HepG2 (cell line): Measurements from ENCODE around the gene JPH4. TPM values are rescaled to one million over a fixed set of nuclear protein-coding genes. Genes with fewer than 3 reads are reported as not detected.

Source experiments
- AKNA ChIP-seq: sonication (generic); formaldehyde crosslinking; IDR thresholded peaks from 2 replicates; pipeline ENCODE4 v1.4.0; 2020; ENCODE audit warnings: missing genetic modification reagents, borderline replicate concordance
- ARID4A ChIP-seq: sonication (generic); formaldehyde crosslinking; IDR thresholded peaks from 2 replicates; pipeline ENCODE4 v1.5.0; 2020; ENCODE audit warnings: mild to moderate bottlenecking, missing genetic modification reagents, borderline replicate concordance
- ATF6 ChIP-seq: sonication (generic); formaldehyde crosslinking; conservative IDR thresholded peaks from 2 replicates; pipeline ENCODE4 v1.4.0; 2020; ENCODE audit warnings: missing genetic modification reagents
- BCL6 ChIP-seq: IDR thresholded peaks from 2 replicates; pipeline ENCODE4 v1.6.1; 2016; ENCODE audit warnings: missing genetic modification reagents, missing compliant biosample characterization
- BHLHE40 ChIP-seq: IDR thresholded peaks from 2 replicates; pipeline ENCODE4 v1.6.1; 2011; ENCODE audit warnings: low read length, improper control_type of control experiment
- HNF4A ChIP-seq: sonication (generic); formaldehyde crosslinking; IDR thresholded peaks from 2 replicates; pipeline ENCODE4 v1.4.0; 2020; ENCODE audit warnings: missing genetic modification reagents
- POLR2G ChIP-seq: fragments of 200-400 bp; formaldehyde crosslinking; IDR thresholded peaks from 2 replicates; pipeline ENCODE4 v1.6.1; 2018; ENCODE audit warnings: mild to moderate bottlenecking, low read depth, low read length, moderate library complexity
- YEATS2 ChIP-seq: sonication (generic); formaldehyde crosslinking; IDR thresholded peaks from 2 replicates; pipeline ENCODE4 v1.4.0; 2020; ENCODE audit warnings: missing genetic modification reagents, borderline replicate concordance
- ZNF12 ChIP-seq: sonication (generic); formaldehyde crosslinking; IDR thresholded peaks from 2 replicates; pipeline ENCODE4 v1.5.0; 2020; ENCODE audit warnings: missing genetic modification reagents
- ZNF251 ChIP-seq: sonication (generic); formaldehyde crosslinking; IDR thresholded peaks from 2 replicates; pipeline ENCODE4 v1.9.0; 2021; ENCODE audit warnings: mild to moderate bottlenecking, missing genetic modification reagents
- polyA plus RNA-seq, 8 experiments: library from polyadenylated mRNA; depleted of rRNA in 3 of 8; stranded (reverse) in 7 of 8; unstranded in 1 of 8; fragments of >200 nt; fragmentation: Illumina TruSeq in 4 of 8; extraction: Trizol in 4 of 8; gene quantifications; 2 replicates each; pipeline versions ENCODE4 v1.2.1 to v1.2.3, GENCODE V29; 2011 to 2016; ENCODE audit warnings: low read depth in 4 of 8, missing spikeins in 1 of 8, mixed read lengths in 1 of 8; ENCODE audit not compliant: insufficient read depth in 1 of 8
- total RNA-seq, 5 experiments: library from RNA; depleted of rRNA; stranded (reverse); fragments of >200 nt; fragmentation: Illumina TruSeq; extraction: Trizol; gene quantifications; 2 replicates each; pipeline ENCODE4 v1.2.3, GENCODE V29; 2016; ENCODE audit warnings: low read depth in 1 of 5
- TF ChIP-seq, protein P1 (sequence below): sonication (generic); formaldehyde crosslinking; IDR thresholded peaks from 2 replicates; pipeline ENCODE4 v1.8.1; 2023; ENCODE audit warnings: mild to moderate bottlenecking, missing genetic modification reagents, borderline replicate concordance
- TF ChIP-seq, protein P2 (sequence below): sonication (generic); formaldehyde crosslinking; IDR thresholded peaks from 2 replicates; pipeline ENCODE4 v1.5.1; 2020; ENCODE audit warnings: mild to moderate bottlenecking, missing genetic modification reagents

The JPH4 gene
- total and polyA plus RNA-seq, 2 of the 13 experiments (the other 11 are each of a cell fraction or from before 2014, with no cell fraction given): 0.08 to 0.22 TPM

- TF ChIP-seq ZNF12 (CRISPR knock-in tag) (no peak), ZNF251 (CRISPR knock-in tag) (0 out of 2 replicates have a peak, but pooled peaks have one; percentile 22), ARID4A (CRISPR knock-in tag) (0 out of 2 replicates have a peak, but pooled peaks have one; percentile 45), HNF4A (CRISPR knock-in tag) (peak; percentile 36; the same call in 1 of the 2 replicates), BCL6 (CRISPR knock-in tag) (peak; percentile 66; the same call in 1 of the 2 replicates), ATF6 (CRISPR knock-in tag) (no peak), BHLHE40 (0 out of 2 replicates have a peak, but pooled peaks have one; percentile 8), POLR2G (no peak), AKNA (CRISPR knock-in tag) (no peak), YEATS2 (CRISPR knock-in tag) (peak; percentile 50; the same call in 1 of the 2 replicates)
- TF ChIP-seq, protein P1, sequence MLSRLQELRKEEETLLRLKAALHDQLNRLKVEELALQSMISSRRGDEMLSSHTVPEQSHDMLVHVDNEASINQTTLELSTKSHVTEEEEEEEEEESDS (CRISPR knock-in tag): 0 out of 2 replicates have a peak, but pooled peaks have one; percentile 13
- TF ChIP-seq, protein P2, sequence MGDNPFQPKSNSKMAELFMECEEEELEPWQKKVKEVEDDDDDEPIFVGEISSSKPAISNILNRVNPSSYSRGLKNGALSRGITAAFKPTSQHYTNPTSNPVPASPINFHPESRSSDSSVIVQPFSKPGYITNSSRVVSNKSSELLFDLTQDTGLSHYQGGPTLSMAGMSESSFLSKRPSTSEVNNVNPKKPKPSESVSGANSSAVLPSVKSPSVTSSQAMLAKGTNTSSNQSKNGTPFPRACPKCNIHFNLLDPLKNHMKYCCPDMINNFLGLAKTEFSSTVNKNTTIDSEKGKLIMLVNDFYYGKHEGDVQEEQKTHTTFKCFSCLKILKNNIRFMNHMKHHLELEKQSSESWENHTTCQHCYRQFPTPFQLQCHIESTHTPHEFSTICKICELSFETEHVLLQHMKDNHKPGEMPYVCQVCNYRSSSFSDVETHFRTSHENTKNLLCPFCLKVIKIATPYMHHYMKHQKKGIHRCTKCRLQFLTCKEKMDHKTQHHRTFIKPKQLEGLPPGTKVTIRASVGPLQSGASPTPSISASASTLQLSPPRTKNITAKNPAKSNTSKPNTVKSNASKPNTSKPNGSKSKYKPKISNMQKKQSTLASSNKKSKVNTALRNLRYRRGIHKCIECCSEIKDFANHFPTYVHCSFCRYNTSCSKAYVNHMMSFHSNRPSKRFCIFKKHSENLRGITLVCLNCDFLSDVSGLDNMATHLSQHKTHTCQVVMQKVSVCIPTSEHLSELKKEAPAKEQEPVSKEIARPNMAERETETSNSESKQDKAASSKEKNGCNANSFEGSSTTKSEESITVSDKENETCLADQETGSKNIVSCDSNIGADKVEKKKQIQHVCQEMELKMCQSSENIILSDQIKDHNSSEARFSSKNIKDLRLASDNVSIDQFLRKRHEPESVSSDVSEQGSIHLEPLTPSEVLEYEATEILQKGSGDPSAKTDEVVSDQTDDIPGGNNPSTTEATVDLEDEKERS (CRISPR knock-in tag): 0 out of 2 replicates have a peak, but pooled peaks have one; percentile 38
Observed at GRCh38 chr14:23621204-23621931, 42.8 kb upstream of the JPH4 start (continued).
